ENCODE data around the gene TRIM3. TPM values are rescaled to one million over a fixed set of nuclear protein-coding genes. Genes with fewer than 3 reads are reported as not detected.

Gene TRIM3
- total RNA-seq, 1 donor from 2014 or later: 46.3 TPM

DNA sequence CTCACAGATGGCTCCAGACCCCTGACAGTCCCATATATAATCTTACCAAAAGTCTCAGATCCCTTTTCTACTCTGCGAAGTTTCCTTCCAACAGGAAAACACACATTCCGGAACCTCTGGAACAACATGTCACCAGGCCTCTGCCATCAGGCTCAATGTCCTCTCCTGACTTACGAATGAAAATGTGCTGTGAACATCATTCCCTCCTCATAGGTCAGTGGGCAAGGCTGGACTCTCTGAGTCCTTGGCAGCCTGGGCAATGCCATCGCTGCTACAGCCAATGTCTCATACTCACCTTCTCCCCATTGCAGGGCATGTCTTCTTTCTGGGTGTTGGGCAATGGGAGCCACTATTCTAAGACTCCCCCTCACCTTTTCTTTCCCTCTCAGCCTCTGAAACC, 31.3 kb downstream of the TRIM3 start:
- no peak for DNase-seq (ENCODE audit: extremely low read depth, low read depth, low spot score)

DNA sequence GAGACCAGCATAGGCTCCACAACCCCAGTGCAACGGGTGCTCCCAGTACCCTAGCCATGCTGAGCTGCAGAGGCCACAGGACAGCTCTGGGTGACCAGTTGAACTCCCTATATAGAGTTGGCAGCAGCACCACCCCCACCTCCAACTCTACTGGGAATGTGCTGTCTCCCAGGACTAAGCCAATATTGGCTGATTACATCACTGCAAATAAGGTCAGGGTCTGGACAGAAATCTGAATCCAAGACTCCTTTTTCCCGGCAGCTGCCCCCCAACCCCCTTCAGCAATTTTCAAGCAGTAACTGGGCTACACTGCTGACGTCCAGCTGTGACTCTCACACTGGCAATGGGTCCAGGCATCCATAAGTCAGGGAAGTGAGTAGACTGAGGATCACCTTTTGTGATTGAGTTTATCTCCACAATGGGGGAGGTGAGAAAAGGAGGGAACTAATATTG, 32.8 kb downstream of the TRIM3 start, which contains the start of gene HPX:
HPX (minus strand) TSS at position 82 of the 453 bp plus-strand sequence; CDS start at position 58, 24 bp downstream.
- DNase-seq (ENCODE audit: extremely low read depth, low read depth, low spot score): no peak

DNA sequence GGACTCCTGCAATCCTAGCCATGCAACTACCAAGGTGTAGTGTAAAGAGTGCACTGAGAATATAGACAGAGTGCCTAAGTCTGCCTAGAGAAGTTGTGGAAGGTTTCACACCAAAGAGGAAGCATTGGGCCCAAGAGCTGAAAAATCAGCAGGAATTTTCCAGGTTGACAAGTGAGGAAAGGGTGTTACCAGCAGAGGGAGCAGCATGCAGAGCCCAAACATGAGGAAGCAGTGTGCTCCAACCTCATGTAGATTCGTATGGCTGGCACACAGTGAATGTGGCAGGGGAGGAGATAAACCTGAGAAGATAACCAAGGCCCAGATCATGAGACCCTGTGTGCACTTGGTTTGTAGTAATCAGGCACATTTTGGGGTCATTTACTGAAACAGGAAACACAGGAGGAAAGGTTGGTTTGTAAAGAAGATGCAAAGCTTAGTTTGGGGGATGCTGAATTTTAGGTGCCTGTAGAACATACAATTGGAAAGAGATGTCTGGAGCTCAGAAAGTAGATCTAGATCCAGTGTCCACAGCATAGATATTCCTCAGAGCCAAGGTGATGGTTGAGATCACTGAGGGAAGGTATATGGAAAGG, 34.7 kb downstream of the TRIM3 start:
- DNase-seq (ENCODE audit: extremely low read depth, low read depth, low spot score): peak; percentile 18

DNA sequence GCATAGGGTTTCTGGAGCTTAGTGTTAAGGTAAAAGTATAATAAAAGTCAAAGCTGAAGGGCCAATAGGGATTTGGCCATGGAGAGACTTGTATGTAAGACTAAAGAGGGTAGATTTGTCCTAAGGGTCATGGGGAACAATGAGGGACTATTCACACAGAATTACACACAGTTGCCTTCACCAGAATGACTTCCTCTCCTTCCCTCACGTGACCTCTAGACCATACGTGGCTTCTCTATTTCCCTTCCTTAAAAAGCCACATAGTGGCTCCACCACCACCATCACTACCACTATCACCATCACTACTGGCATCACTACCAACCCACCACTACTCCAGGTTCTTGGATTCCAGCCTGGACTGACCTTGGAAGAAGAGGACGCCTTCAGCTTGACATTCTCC, 35.7 kb downstream of the TRIM3 start:
- no peak for DNase-seq (ENCODE audit: extremely low read depth, low read depth, low spot score)

DNA sequence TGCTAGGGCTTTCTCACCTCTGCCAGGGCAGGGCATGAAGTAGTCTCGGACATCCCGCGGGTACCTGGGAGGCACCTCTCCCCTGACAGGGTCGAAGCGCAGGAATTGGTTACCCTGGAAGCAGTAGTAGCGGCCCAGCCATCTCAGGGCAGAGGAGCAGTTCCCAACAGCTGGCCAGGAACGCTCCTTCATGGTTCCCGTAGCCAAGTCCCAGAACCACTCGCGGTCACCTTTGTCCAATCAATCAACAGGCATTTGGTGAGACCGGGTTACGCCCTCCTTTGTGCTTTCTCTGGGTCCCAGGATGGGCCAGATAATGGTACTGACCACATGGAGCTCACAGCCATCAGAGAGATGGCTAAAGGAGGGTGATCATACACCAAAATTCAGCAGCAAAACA, 36.3 kb downstream of the TRIM3 start:
- no peak for DNase-seq (ENCODE audit: extremely low read depth, low read depth, low spot score)

DNA sequence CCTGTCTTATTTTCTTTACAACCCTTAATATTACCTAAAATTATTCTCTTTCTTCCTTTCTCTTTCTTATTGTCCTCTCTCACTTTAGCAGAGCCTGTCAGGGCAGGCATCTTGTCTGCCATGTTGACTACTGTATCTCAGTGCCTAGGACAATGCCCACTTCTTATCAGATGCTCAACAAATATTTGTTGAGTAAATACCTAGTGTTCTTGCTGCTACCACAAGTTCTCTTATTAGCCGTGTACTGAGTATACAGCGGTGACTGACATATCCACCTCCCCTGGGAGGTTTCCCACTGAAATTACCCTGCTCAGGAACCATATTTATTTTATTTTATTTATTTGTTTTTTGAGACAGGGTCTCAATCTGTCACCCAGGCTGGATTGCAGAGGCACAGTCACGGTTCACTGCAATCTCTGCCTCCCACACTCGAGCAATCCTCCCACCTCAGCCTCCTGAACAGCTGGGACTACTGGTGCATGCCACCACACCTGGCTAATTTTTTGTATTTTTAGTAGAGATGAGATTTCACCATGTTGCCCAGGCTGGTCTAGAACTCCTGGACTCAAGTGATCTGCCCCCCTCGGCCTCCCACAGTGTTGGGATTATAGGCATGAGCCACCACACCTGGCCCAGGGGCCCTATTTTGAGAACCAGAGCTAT, 39.6 kb downstream of the TRIM3 start:
- no peak for DNase-seq (ENCODE audit: extremely low read depth, low read depth, low spot score)

DNA sequence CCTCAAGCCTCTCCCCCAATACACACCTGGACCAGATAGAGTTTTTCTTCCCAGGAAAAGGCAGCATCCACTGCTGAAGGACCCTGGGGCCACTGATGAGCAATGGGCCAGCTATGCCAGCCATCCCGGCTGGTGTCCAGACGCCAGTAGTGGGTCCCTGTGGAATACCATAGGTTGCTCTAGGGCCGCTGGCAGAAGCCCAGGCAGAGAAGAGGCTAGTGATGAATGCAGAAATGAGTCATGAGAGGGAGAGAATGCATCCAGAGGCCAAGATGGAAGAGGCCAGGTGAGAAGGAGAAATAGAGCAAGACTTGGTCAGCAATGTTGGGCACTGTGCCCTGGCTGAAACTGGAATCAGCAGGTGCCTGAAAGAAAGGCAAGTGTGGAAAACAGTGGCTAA, 41.9 kb downstream of the TRIM3 start:
- DNase-seq (ENCODE audit: extremely low read depth, low read depth, low spot score): no peak

DNA sequence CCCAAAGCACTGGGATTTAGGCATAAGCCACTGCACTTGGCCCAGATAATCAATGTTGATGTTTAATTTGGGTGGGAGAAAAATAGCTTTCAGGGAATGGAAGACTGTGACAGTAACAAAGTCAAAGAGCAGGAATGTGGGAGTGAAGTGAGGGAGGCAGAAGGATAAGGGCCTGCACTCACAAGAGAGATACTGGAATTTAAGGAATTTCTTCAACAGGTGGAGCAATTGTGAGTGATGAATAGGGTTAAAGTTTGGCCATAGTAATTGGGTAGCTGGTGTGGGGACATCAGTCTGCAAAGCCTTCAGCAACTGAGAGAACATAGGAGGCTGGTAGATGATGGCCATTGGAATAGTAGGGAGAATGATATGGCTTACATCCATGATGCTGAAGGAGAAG, 46.2 kb downstream of the TRIM3 start:
- no peak for DNase-seq (ENCODE audit: extremely low read depth, low read depth, low spot score)

DNA sequence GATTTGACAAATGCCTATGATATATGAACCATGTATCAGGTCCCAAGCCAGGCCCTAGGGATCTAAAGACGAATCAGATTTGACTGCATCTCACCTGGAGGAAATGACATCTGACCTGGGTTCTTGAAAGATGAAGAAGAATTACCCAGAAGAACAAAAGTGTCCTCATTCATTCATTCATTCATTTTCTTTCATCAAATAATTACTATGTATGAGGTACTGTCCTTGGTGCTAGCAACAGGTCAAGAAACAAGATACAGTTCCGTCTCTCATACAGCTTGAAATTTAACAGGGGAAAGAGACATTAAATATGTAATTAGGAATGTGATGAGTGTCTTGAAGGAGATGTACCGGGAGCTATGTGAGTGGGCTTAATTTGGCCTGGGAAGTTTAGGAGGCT, 53.1 kb downstream of the TRIM3 start:
- no peak for DNase-seq (ENCODE audit: extremely low read depth, low read depth, low spot score)

DNA sequence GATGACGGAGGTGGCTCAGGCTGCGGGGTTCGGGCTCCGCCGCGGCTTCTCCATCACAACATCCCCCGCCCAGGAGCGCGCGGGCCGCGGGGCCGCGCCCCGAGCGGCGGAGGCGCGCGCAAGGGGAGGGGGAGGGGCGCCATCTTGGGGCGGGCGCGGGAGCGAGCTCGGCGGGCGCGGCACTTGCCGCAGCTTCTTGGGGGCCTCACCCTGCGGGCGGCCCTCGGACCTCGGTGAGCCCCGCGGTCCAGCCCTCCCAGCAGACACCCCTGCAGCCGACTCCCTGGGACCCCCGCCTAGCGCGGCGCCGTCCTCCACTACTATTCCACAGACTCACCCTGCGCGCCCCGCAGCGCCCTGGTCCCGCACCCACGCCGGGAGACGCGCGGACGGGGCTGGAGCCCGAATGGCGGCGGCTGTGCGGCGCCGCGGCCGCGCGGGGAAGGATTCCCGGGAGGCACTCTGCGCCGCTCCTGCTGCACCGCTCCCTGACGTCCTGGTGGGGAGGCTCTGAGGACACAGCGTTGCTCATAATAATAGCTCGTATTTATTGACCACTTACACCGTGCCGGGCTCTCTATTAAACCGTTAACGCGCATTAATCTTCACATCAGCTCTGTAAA, 54.6 kb downstream of the TRIM3 start, which contains the start of gene APBB1:
APBB1 (minus strand) TSS at position 86 of the 623 bp plus-strand sequence. CDS start 7,747 bp downstream, outside the sequence.
- DNase-seq (ENCODE audit: extremely low read depth, low read depth, low spot score): no peak

DNA sequence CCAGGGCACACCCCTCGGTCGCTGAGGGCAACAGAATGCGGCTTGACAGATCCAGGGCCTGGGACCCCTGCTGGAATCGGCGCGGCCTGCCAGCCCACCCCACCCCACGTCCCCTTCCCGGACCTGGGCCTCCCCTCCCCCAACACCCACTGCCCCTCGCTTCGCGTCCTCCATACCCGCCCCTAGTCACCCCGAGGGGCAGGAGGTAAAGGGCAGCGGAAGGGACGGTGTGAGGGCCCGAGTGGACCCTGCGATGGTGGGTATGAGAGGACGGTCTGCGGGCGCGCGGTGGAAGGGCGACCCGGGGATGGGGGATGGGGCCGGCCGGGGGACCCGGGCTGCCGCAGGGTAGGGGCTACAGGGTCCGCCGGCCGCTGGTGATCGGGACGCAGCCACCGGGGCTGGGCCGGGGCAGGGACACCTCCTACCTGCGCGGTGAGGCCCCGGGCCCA, 55.2 kb downstream of the TRIM3 start:
- no peak for DNase-seq (ENCODE audit: extremely low read depth, low read depth, low spot score)

DNA sequence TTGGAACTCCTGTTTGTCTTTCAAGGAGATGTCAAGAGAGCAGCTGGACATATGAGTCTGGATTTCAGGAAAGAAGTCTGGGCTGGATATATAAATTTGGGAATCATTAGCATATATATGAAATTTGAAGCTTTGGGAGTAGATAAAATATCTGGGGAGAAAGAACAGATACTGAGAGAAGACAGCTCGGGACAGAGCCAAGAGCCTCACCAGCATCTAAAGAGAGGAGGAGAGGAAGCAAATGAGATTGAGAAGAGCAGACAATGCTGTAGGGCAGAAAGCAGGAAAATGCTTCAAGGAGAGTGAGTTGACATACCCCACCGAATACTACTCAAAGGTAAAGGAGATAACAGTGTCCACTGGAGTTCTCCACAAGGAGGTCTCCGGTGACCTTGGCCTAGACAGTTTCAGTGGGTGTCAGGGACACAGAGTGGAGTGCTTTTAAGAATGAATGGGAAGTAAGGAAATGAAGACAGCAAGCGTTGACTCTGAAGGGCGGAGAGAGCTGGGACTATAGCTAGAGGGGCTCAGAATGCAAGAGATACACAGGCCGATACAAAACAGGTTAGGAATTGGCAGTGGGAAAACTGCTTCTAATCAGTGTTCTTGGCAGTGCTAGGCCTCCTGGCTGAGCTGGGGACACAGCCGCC, 55.7 kb downstream of the TRIM3 start:
- DNase-seq (ENCODE audit: extremely low read depth, low read depth, low spot score): no peak

DNA sequence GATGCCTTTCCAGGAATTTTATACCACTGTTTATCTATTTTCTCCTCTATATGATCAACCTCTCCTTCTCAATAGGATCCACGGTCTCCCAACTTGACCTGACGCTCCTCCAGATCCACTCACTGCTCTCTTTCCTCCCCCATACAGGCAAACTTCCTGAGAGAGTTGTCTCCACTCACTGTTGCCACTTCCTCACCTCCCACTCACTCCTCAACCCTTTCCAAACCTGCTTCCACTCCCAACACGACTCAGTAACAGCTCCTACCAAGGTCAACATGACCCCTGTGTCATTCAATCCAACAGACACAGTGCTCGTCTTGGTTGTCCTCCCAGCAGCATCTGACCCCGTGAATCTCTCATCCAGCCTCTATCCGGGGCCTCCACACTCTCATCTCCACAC, 57.9 kb downstream of the TRIM3 start:
- no peak for DNase-seq (ENCODE audit: extremely low read depth, low read depth, low spot score)

DNA sequence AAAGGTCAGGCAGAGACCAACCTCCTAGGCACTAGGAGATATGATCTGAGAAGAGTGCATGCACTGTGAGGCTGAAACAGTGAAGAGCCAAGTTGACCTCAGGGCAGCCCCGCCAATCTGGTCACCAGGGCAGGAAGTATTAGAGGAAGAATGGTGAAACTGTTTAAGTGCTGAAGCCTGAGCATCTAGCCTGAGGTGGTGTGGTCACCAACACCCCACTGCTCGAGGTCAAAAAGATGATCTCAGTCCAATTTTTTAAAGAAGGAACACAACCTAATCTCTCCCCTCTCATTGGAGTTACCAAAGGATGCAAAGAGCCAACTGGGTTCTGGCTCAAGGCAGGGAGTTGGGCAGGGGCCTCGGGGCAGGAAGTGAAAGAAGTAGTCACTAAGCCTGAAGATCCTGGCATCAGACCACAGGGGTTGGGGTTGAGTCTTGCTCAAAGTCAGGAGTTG, 58.8 kb downstream of the TRIM3 start:
- DNase-seq (ENCODE audit: extremely low read depth, low read depth, low spot score): no peak

DNA sequence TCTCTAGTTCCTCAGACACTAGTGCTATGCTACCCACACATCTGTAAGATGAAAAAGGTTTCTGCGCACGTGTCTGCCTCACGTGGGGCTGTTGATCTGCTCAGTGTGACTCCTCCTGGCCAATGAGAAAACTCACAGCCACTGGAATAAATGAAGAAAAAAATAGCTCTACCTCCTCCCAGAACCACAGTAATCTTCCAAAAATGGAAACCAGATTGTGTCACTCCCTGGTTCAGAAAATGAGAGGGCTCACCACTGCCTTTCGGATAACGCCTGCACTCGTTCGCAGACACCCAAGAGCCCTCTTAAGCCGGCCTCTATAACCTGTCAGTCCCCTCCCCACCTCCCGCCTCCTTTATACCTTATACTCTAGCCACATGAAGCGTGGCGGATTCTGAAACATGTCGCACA, 59.9 kb downstream of the TRIM3 start:
- DNase-seq (ENCODE audit: extremely low read depth, low read depth, low spot score): no peak

DNA sequence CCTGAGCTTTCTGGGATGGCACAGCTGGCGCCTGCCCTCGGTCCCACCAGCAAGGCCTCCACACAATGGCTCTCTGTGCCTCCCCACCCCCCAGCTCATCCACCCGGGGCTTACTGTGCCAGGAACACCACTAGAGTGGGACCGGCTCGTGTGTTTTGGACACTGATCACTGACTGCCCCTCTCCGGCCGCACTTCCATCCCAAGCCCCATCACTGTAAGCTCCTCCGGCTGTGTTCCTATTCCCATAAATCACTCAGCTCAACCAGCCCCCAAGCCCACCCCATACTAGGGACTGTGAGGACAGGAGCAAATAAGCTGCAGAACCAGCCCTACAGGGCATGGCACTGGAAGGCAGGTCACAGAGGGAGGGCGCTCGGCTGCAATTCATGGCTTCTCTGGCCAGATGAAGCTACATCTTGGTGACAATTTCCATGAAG, 62.1 kb downstream of the TRIM3 start:
- DNase-seq (ENCODE audit: extremely low read depth, low read depth, low spot score): no peak

DNA sequence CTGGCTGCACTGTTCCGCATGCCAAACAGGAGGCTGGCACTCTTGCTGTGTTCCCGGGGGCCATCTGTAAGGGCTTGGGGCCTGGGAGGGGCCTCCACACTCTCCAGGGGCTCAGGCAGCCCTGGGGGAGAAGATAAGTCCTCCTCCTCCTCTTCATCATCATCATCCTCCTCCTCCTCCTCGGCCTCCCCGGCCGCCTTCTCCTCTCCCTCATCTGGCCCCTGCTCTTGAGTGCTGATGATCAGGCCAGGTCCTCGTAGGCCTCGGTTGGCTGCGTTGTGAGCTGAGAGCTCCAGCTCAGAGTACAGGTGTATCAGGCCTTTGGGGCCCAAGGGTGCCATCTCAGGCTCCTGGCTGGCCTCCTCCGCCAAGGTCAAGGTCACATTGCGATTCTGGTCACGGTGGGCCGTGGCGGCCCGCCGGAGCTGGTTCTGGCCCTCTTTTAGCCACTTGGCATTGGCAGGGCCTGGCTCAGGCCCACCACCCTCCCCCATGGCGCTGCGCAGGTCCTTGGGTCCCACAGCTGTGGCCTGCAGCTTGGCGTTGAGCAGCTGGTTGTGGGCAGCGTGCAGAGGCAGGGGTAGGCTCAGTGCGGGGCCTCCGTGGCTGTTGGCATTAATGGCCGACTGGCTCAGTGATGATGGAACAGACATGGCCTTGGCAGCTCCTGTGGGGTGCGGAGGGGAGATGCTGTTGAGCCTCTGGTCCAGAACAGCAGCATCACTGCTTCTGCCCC, 62.9 kb downstream of the TRIM3 start:
- DNase-seq (ENCODE audit: extremely low read depth, low read depth, low spot score): no peak

DNA sequence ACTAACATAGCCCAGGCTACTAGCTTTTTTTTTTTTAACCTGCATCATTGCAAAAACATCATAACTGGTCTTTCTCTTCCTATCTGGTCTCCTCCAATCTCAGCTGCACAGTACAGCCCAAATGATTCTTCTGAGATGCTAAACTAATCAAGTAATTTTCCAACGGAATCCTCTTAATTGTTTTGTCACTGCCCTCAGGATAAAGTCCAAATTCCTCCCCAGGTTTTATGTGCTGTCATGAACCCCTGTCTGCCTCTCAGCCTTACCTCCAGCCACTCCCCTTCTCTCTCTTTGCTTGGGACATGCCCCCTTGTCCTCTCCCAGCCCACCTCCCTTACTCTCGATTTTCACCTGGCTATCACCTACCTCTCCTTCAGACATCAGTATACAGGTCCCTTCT, 67.4 kb downstream of the TRIM3 start:
- DNase-seq (ENCODE audit: extremely low read depth, low read depth, low spot score): no peak

DNA sequence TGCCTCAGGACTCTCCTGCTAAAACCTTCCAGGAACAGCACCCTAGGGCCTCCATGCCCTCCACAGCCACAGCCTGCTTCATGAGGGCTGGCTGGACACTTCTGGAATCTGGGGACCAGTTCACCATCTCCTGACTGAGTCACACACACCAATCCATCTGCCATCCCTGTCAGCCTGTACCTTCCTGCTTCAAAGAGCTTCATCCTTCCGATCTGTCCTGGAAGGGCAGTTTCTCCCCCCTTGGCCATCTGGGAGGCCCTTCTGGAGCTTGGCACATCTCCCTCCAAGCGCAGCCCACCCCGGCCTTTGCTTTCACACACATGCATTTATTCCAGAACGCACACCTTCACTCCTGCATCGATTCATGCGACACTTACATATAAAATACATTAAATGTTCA, 67.9 kb downstream of the TRIM3 start:
- no peak for DNase-seq (ENCODE audit: extremely low read depth, low read depth, low spot score)

DNA sequence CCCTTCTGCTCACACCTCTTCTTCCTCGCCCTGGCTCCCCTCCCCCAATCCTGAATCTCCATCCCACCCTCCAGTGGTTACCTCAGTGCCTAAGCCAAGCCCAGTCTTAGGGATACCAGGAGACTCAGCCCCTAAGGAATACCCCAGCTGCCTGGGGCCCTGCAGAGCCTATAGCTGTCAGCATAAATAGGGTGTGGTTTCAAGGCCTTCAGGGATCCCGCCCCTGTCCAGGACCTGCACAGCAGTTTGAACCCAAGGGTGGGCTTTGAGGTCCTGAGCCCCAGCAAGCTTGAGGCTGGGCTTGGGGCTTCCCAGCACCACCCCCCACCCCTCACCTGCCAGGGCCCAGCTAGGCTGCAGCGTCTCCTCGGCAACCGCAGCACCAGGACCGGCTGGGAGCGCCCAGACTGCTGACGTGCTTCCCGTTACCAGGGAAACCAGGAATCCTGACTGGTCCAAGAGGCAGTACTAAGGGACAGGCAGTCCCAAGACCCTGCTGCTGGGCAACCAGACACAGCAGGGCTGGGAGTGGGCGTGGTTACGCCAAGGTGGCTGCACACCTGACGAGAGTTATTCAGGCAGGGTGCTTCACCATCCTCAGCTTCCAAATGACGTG, 68.6 kb downstream of the TRIM3 start:
- no peak for DNase-seq (ENCODE audit: extremely low read depth, low read depth, low spot score)
